Measurements from ENCODE around the gene EIF2S3. TPM values are rescaled to one million over a fixed set of nuclear protein-coding genes. Genes with fewer than 3 reads are reported as not detected.

The EIF2S3 gene
- total and polyA plus RNA-seq, 2 donors (not counting 1 experiment from before 2014, with no cell fraction given), result 125 to 272 TPM

- Histone ChIP-seq H2AFZ (ENCODE audit: insufficient read depth, low read depth, low read length, poor library complexity, severe bottlenecking) (no peak overlapping the region), H3K4me2 (replicated peaks; ENCODE audit: low read depth, low read length, poor library complexity, severe bottlenecking) (no peak overlapping the region), H4K20me1 (ENCODE audit: control insufficient read depth, insufficient read depth, low read length, poor library complexity, severe bottlenecking) (peaks cover 3% of the 10 kb centered on the region), H3K79me2 (ENCODE audit: control insufficient read depth, insufficient read depth, low read length) (peaks cover 52% of the 10 kb centered on the region), H3K27me3 (replicated peaks in 1 of 4; ENCODE audit: control extremely low read depth in 1 of 4, control insufficient read depth in 3 of 4, insufficient read depth in 4 of 4, low read length in 3 of 4) (no peaks in the 10 kb centered on the region), H3K36me3 (replicated peaks in 1 of 2; ENCODE audit: control extremely low read depth in 1 of 2, control insufficient read depth in 1 of 2, extremely low read depth in 1 of 2, insufficient read depth in 2 of 2, low read length in 1 of 2) (no peaks in the 10 kb centered on the region), H3K4me3 (ENCODE audit: control extremely low read depth in 1 of 5, extremely low read depth in 1 of 5, insufficient read depth in 1 of 5, low read depth in 2 of 5, low read length in 4 of 5) (no peak overlapping the region), H3K4me1 (ENCODE audit: control insufficient read depth in 2 of 2, insufficient read depth in 2 of 2, low read length in 2 of 2) (no peaks in the 10 kb centered on the region), H3K9me3 (ENCODE audit: control extremely low read depth in 1 of 3, control insufficient read depth in 2 of 3, insufficient read depth in 1 of 3, low read length in 2 of 3) (no peaks in the 10 kb centered on the region), H3K27ac (ENCODE audit: low read length in 2 of 2) (no peak overlapping the region), H3K9ac (ENCODE audit: low read length) (no peak overlapping the region)
- Mint-ChIP-seq H3K27ac (no peak overlapping the region), H3K4me3 (peak overlapping the region; percentile 35), H3K27me3 (no peaks in the 10 kb centered on the region), H3K4me1 (peaks cover 14% of the 10 kb centered on the region), H3K9me3 (ENCODE audit: insufficient read depth) (no peaks in the 10 kb centered on the region)
- no peak for ATAC-seq (ENCODE audit: low read depth)
- 5% methylated on average over 3 of the region's 5 CpGs for WGBS (ENCODE audit: insufficient coverage)
- no peak for DNase-seq
- intact Hi-C loops (cut with micrococcal nuclease), result no loop called here
- POLR2A ChIA-PET, result no interaction called here
- TF ChIP-seq EZH2 (IDR thresholded peaks at IDR 0.05; ENCODE audit: borderline replicate concordance, insufficient read depth, low read depth, low read length, poor library complexity, severe bottlenecking), result no peak
- TF ChIP-seq CTCF (IDR thresholded peaks at IDR 0.05), result no peak
- CTCF ChIA-PET, result interaction anchor here (0.7 kb wide), 1 partner anchor 176 kb away, joined by 3 read pairs; no protein-coding TSS in a partner anchor
Observed at GRCh38 chrX:24014388-24015018, 40.3 kb upstream of the EIF2S3 start.

- H3K4me3 ChIP-seq (ENCODE audit: control extremely low read depth in 1 of 5, extremely low read depth in 1 of 5, insufficient read depth in 1 of 5, low read depth in 2 of 5, low read length in 4 of 5), result no peak overlapping the region
- H3K4me1 ChIP-seq (ENCODE audit: control insufficient read depth in 2 of 2, insufficient read depth in 2 of 2, low read length in 2 of 2), result peaks cover 0 to 4% of the 10 kb centered on the region in 2 donors
- no peak overlapping the region for H2AFZ ChIP-seq (ENCODE audit: insufficient read depth, low read depth, low read length, poor library complexity, severe bottlenecking)
- Mint-ChIP-seq H3K9me3 (ENCODE audit: insufficient read depth) (no peaks in the 10 kb centered on the region), H3K27ac (no peak overlapping the region), H3K27me3 (no peaks in the 10 kb centered on the region), H3K4me3 (no peak overlapping the region), H3K4me1 (peaks cover 32% of the 10 kb centered on the region)
- intact Hi-C loops (cut with micrococcal nuclease), result no loop called here
- ATAC-seq (ENCODE audit: low read depth) (no peak), DNase-seq (no peak)
- TF ChIP-seq EZH2 (IDR thresholded peaks at IDR 0.05; ENCODE audit: borderline replicate concordance, insufficient read depth, low read depth, low read length, poor library complexity, severe bottlenecking) (no peak), CTCF (IDR thresholded peaks at IDR 0.05) (no peak)
- CTCF ChIA-PET, result no interaction called here
- H3K9ac ChIP-seq (ENCODE audit: low read length), result no peak overlapping the region
- no CpG with 5 or more reads among the region's 9 CpGs for WGBS (ENCODE audit: insufficient coverage)
- no peaks in the 10 kb centered on the region for H3K27me3 ChIP-seq (replicated peaks in 1 of 4; ENCODE audit: control extremely low read depth in 1 of 4, control insufficient read depth in 3 of 4, insufficient read depth in 4 of 4, low read length in 3 of 4)
- no peak overlapping the region for H3K27ac ChIP-seq (ENCODE audit: low read length in 2 of 2)
- peaks cover 5% of the 10 kb centered on the region for H4K20me1 ChIP-seq (ENCODE audit: control insufficient read depth, insufficient read depth, low read length, poor library complexity, severe bottlenecking)
- H3K4me2 ChIP-seq (replicated peaks; ENCODE audit: low read depth, low read length, poor library complexity, severe bottlenecking), result no peak overlapping the region
- POLR2A ChIA-PET, result no interaction called here
- H3K9me3 ChIP-seq (ENCODE audit: control extremely low read depth in 1 of 3, control insufficient read depth in 2 of 3, insufficient read depth in 1 of 3, low read length in 2 of 3), result peaks cover 0 to 3% (median 0%) of the 10 kb centered on the region in 3 donors
- no peaks in the 10 kb centered on the region for H3K36me3 ChIP-seq (replicated peaks in 1 of 2; ENCODE audit: control extremely low read depth in 1 of 2, control insufficient read depth in 1 of 2, extremely low read depth in 1 of 2, insufficient read depth in 2 of 2, low read length in 1 of 2)
- peaks cover 49% of the 10 kb centered on the region for H3K79me2 ChIP-seq (ENCODE audit: control insufficient read depth, insufficient read depth, low read length)
Observed at GRCh38 chrX:24017674-24018073, 37.1 kb upstream of the EIF2S3 start.

Measured in B cell (primary cell).